Measurements from ENCODE around the gene SNRNP40. TPM values are rescaled to one million over a fixed set of nuclear protein-coding genes. Genes with fewer than 3 reads are reported as not detected.
A peak's percentile ranks its signal among the peaks of the same experiment; 100 is the strongest.

SNRNP40 gene
- 110 and 123 TPM in 2 replicates for total RNA-seq (2013; cell fraction: nucleolus; rRNA removed)
- total RNA-seq (2014; rRNA removed) (212 and 219 TPM in 2 replicates), total RNA-seq (2014; rRNA removed; fragmentation: Illumina TruSeq; extraction: Trizol) (108 and 116 TPM in 2 replicates), total RNA-seq (2021) (103 and 104 TPM in 2 replicates), polyA plus RNA-seq (2011; rRNA removed) (103 and 113 TPM in 2 replicates), polyA plus RNA-seq (2014; fragmentation: Illumina TruSeq; extraction: Trizol) (94.2 and 97.7 TPM in 2 replicates), polyA plus RNA-seq (2014; fragmentation: Nextera tagmentation; extraction: Ambion mirVana) (10 to 100 TPM; 34.9 to 45.9 TPM), polyA plus RNA-seq (2014; rRNA removed) (141 and 144 TPM in 2 replicates), polyA plus RNA-seq (2016; fragmentation: Nextera tagmentation; extraction: Ambion mirVana) (100 to 1,000 TPM; 167 to 172 TPM), polyA minus RNA-seq (2011; rRNA and poly(A)+ RNA removed) (156 and 160 TPM in 2 replicates), Bru-seq, nascent RNA (percentile 81 among the genes with signal in this experiment), BruChase-seq, experiment 1, labeled RNA remaining after a 6-hour chase (percentile 82 among the genes with signal in this experiment), BruChase-seq, experiment 2, labeled RNA remaining after a 2-hour chase (percentile 82 among the genes with signal in this experiment)
- 33.8 TPM for polyA plus RNA-seq (2011; ENCODE audit: low read depth)
- 106 and 119 TPM in 2 replicates for polyA plus RNA-seq (2011; cell fraction: cytosol; rRNA removed)
- 76.3 and 89.3 TPM in 2 replicates for polyA plus RNA-seq (2011; cell fraction: nucleus; rRNA removed)
- polyA plus RNA-seq (2012) = 41.7 and 45.5 TPM in 2 replicates
- 60.3 and 69.8 TPM in 2 replicates for polyA minus RNA-seq (2011; cell fraction: cytosol; rRNA and poly(A)+ RNA removed)
- polyA minus RNA-seq (2011; cell fraction: nucleus; rRNA and poly(A)+ RNA removed) = 34.8 and 60.8 TPM in 2 replicates
- long read RNA-seq, experiment 1, transcript SNRNP40-201 (10 exons, 1,597 nt) = major isoform, 207 of 220 reads
- long read RNA-seq, experiment 1, partial matches to known transcripts = 1 of 220 reads
- long read RNA-seq, experiment 1, other reads (novel, unspliced or antisense) = 10 of 220 reads
- long read RNA-seq, experiment 2, transcript SNRNP40-201 (10 exons, 1,597 nt) = major isoform, 854 of 896 reads
- long read RNA-seq, experiment 2, partial matches to known transcripts = 8 of 896 reads
- long read RNA-seq, experiment 2, other reads (novel, unspliced or antisense) = 34 of 896 reads

DNA sequence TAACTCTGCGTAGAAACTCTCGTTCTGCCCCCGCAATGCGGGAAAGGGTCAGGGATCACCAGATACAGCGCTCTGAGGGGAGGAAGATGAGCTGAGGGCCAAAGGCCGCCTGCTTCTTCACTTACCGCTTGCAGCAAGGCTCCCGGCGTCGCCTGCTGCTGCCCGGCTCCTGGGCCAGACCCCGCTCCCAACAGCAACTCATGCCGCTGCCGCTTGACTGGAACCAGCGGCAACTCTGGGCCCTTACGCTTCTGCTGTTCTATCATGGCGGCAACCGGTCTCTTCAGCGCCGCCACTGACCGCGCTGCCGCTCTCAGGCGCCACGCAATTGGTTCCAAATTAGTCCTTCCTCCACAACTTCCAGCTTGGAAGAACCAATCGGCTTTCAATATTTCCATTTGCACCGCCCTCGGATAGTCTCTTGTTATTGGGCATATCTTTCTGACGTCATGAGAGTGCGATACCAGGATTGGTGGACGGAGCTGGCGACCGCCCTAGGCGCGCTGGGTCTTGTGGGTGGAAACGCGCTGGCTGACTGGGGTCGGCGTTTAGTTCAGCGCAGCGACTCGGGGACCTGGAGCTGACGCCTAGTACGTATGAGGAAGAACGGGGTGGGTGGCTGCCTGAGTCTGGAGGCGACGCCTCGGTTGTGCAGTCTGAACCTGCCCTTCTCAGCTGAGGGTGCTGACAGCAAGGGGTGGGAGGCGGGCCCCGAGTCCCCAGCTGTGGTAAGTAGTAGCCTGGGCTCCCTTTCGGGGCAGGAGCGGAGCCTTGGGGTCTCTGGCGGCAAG, at the start of gene SNRNP40, which contains the start of gene ZCCHC17:
SNRNP40 (minus strand) TSS at position 303 of the 791 bp plus-strand sequence; CDS start at position 266, 37 bp downstream.
ZCCHC17 (plus strand) TSS at position 547 of the 791 bp plus-strand sequence. CDS start 13,067 bp downstream, outside the sequence.
- BruUV-seq (replicated peaks) = no TSS peak
- POLR2A ChIA-PET = interaction anchor here (0.6 to 1.4 kb wide), 8 partner anchors 9 to 348 kb away, joined by 3 to 7 read pairs (median 4); partner anchors contain the start of gene PEF1
- no peak for TF ChIP-seq RAD51 (IDR thresholded peaks at IDR 0.05)
- TF ChIP-seq EP300 (IDR thresholded peaks at IDR 0.05; ENCODE audit: borderline replicate concordance in 1 of 2, control insufficient read depth in 1 of 2, low read depth in 2 of 2, low read length in 2 of 2) = peak in 1 of 2 experiments; percentile 28; a peak in 1 of 4 replicates
- TF ChIP-seq SUZ12 (IDR thresholded peaks at IDR 0.05; ENCODE audit: unreplicated experiment) = no peak
- TF ChIP-seq, protein P1, sequence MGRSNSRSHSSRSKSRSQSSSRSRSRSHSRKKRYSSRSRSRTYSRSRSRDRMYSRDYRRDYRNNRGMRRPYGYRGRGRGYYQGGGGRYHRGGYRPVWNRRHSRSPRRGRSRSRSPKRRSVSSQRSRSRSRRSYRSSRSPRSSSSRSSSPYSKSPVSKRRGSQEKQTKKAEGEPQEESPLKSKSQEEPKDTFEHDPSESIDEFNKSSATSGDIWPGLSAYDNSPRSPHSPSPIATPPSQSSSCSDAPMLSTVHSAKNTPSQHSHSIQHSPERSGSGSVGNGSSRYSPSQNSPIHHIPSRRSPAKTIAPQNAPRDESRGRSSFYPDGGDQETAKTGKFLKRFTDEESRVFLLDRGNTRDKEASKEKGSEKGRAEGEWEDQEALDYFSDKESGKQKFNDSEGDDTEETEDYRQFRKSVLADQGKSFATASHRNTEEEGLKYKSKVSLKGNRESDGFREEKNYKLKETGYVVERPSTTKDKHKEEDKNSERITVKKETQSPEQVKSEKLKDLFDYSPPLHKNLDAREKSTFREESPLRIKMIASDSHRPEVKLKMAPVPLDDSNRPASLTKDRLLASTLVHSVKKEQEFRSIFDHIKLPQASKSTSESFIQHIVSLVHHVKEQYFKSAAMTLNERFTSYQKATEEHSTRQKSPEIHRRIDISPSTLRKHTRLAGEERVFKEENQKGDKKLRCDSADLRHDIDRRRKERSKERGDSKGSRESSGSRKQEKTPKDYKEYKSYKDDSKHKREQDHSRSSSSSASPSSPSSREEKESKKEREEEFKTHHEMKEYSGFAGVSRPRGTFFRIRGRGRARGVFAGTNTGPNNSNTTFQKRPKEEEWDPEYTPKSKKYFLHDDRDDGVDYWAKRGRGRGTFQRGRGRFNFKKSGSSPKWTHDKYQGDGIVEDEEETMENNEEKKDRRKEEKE (IDR thresholded peaks at IDR 0.05) = no peak
- TF ChIP-seq, protein P2, sequence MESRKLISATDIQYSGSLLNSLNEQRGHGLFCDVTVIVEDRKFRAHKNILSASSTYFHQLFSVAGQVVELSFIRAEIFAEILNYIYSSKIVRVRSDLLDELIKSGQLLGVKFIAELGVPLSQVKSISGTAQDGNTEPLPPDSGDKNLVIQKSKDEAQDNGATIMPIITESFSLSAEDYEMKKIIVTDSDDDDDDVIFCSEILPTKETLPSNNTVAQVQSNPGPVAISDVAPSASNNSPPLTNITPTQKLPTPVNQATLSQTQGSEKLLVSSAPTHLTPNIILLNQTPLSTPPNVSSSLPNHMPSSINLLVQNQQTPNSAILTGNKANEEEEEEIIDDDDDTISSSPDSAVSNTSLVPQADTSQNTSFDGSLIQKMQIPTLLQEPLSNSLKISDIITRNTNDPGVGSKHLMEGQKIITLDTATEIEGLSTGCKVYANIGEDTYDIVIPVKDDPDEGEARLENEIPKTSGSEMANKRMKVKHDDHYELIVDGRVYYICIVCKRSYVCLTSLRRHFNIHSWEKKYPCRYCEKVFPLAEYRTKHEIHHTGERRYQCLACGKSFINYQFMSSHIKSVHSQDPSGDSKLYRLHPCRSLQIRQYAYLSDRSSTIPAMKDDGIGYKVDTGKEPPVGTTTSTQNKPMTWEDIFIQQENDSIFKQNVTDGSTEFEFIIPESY (IDR thresholded peaks at IDR 0.05) = no peak
- TF ChIP-seq MEF2B (IDR thresholded peaks at IDR 0.05; ENCODE audit: partially characterized antibody, poor library complexity, severe bottlenecking) = no peak
- TF ChIP-seq BCL11A (IDR thresholded peaks at IDR 0.05; ENCODE audit: low read depth, low read length) = no peak
- TF ChIP-seq HDGF (IDR thresholded peaks at IDR 0.05) = peak; percentile 84; the same call in 1 of the 2 replicates

More for the DNA sequence above, at the start of gene SNRNP40, which contains the start of gene ZCCHC17:
- peak within 1 kb of the TSS; percentile 96 for H3K4me3 ChIP-seq
- H3K27me3 ChIP-seq (replicated peaks in 1 of 2; ENCODE audit: control insufficient read depth in 2 of 2, insufficient read depth in 2 of 2, low read length in 1 of 2) = no peaks in the 10 kb centered on the region
- WGBS (ENCODE audit: insufficient coverage, insufficient replicate concordance, low lambda C conversion rate, missing lambda C conversion rate) = 2% methylated on average over 50 of the region's 53 CpGs
- intact Hi-C loops (cut with micrococcal nuclease; ENCODE audit: unreplicated experiment) (loop anchor here (2.0 to 5.0 kb wide), 2 partner anchors 126 to 251 kb away; no protein-coding TSS in a partner anchor), in situ Hi-C loops (cut with MboI) (no loop called here)
- DNase-seq (ENCODE audit: low read depth, low spot score) (peak; percentile 98), ATAC-seq (peak; percentile 97), FAIRE-seq (peak; percentile 88)
- peak within 1 kb of the TSS; percentile 82 for H3K4me2 ChIP-seq (ENCODE audit: control insufficient read depth, insufficient read depth)
- H4K20me1 ChIP-seq (ENCODE audit: control insufficient read depth, insufficient read depth) = no peaks in the 10 kb centered on the region
- ChIA-PET SMC1A (ENCODE audit: uncharacterized antibody, unreplicated experiment) (interaction anchor here (0.7 to 1.3 kb wide), 11 partner anchors 11 to 307 kb away, joined by 3 to 5 read pairs (median 3); partner anchors contain the start of gene FABP3), CTCF (interaction anchor here (0.7 to 2.2 kb wide), 8 partner anchors 98 to 449 kb away, joined by 3 to 6 read pairs (median 4); no protein-coding TSS in a partner anchor), RAD21 (ENCODE audit: unreplicated experiment) (interaction anchor here (0.6 to 1.7 kb wide), 5 partner anchors 25 to 253 kb away, joined by 3 to 7 read pairs (median 3); no protein-coding TSS in a partner anchor)
- no peaks in the 10 kb centered on the region for H3K4me1 ChIP-seq (ENCODE audit: control insufficient read depth, insufficient read depth, low read length)
- H3K79me2 ChIP-seq (ENCODE audit: control insufficient read depth, insufficient read depth, low read length) = peaks cover 45% of the 10 kb centered on the region
- H3K27ac ChIP-seq (ENCODE audit: control insufficient read depth, insufficient read depth) = peak within 1 kb of the TSS; percentile 88
- H2AFZ ChIP-seq (ENCODE audit: control insufficient read depth, low read depth, low read length) = peak within 1 kb of the TSS; percentile 85
- H3K36me3 ChIP-seq (ENCODE audit: control insufficient read depth in 2 of 2, insufficient read depth in 2 of 2, low read length in 1 of 2) = peaks cover 1 to 19% of the 10 kb centered on the region in 2 experiments; a peak in 3 of 4 replicates
- H3K9me3 ChIP-seq (replicated peaks; ENCODE audit: control insufficient read depth, insufficient read depth, low read length) = no peaks in the 10 kb centered on the region
- H3K9ac ChIP-seq (ENCODE audit: control insufficient read depth, insufficient read depth, low read length) = peak within 1 kb of the TSS; percentile 97

Data from GM12878 (cell line).